ENCODE measurements around the gene MIER2.
"Not testable (repeated sequence)": the region's sequence is repeated elsewhere in the genome, so short reads cannot be mapped to it uniquely, and the experiment has no call there.

Gene MIER2

GRCh38 chr19:289651-290371 lies 54.8 kb downstream of the MIER2 start:
- in situ Hi-C loops (cut with MboI; ENCODE audit: low sequenced_read_pairs), result no loop called here

GRCh38 chr19:288911-289310 lies 55.7 kb downstream of the MIER2 start:
- in situ Hi-C loops (cut with MboI; ENCODE audit: low sequenced_read_pairs), result no loop called here

GRCh38 chr19:287381-287871 lies 57.2 kb downstream of the MIER2 start:
- in situ Hi-C loops (cut with MboI; ENCODE audit: low sequenced_read_pairs), result no loop called here

DNA sequence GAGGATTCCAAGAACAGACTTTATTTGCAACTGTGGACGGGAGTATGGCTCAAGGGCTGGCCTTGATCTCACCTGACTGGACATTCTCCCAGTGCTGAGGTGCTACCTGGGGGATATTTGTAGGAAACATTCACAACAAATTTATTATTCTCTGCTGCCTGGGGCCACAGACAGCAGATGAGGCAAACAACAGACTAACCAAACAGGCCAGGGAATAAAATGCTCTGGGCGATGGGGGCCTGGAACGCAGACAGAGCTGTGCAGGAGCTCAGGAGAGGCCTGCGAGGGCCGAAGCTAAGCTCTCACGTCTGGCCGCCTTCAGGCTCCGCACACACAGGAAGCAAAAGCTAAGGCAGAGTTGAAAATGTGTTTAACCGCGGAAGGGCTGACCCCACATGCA lies 61.2 kb downstream of the MIER2 start:
- in situ Hi-C loops (cut with MboI; ENCODE audit: low sequenced_read_pairs), result no loop called here

DNA sequence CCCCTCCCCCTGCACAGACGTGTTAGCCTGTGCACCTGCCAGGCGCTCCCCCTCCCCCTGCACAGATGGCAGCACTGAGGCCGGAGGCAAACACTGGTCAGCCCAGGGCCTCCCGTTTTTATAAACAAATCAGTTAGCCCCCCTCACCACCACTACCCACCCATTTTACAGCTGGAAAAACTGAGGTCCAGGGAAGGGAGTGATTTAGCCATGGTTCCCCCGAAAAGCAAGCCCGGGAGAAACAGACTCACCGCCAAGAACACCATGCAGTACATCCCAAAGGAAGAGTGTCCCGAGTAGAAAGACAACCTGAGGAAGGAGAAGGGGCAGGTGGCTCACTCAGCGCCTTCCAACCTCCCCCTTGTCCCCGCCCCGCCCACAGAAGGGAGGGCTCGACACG lies 62.1 kb downstream of the MIER2 start:
- in situ Hi-C loops (cut with MboI; ENCODE audit: low sequenced_read_pairs), result no loop called here

GRCh38 chr19:281992-282391 lies 62.6 kb downstream of the MIER2 start:
- in situ Hi-C loops (cut with MboI; ENCODE audit: low sequenced_read_pairs), result no loop called here

DNA sequence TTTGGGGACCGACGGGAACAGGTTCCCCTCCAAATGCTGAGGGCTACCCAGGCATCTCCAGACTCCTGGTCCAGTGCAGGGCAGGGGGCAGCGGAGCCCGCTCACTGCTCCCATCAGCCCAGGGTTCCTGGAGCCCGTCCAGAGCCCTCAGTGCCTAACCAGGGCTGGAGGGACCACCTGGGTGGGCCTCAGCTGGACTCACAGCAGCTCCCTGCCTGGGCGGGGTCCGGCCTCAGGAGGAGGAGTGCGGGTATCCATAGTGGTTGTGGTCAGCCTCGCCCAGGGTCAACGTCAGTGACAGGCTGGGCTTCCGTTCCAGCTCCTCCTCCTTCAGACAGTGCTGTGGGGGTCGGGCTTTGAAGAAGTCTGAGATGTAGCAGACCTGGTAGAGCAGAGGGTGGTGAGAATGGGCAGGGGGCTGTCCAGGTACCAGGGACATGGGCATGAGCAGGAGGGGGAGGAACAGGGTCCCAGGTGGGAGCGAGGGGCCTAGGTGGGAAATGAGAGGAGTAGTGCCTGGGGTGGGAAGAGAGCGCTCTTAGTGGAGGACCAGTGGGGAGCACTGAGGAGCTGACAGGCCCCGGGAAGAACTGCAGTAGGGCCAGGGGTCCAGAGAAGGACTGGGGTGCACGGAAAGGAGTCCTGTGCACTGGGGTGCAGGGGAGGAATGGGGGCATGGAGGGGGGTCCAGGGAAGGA lies 63.3 kb downstream of the MIER2 start:
- in situ Hi-C loops (cut with MboI; ENCODE audit: low sequenced_read_pairs), result no loop called here

DNA sequence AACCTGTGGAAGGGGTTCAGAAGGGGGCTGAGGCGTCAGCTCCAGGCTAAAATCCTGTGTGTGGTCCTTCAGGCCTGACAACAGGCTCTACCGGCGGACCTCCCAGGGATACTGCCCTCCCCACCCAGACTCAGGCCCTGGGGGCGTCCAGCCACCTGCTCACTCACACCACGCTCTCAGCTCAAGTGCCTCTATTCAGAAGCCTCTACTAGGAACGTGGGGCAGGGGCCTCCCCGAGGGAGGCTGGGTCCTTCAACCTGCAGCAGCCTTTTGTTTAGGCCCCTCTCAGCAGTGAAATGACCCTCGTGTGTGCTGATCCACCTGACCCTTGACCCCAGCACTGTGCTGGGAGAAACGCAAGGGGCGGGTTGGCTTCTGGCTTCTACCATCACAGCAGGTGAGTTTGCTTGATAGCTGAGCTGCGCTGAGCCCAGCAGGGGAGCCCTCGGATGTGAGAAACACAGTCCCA lies 64.0 kb downstream of the MIER2 start:
- in situ Hi-C loops (cut with MboI; ENCODE audit: low sequenced_read_pairs), result no loop called here

GRCh38 chr19:279656-280055 lies 64.9 kb downstream of the MIER2 start:
- in situ Hi-C loops (cut with MboI; ENCODE audit: low sequenced_read_pairs), result no loop called here

DNA sequence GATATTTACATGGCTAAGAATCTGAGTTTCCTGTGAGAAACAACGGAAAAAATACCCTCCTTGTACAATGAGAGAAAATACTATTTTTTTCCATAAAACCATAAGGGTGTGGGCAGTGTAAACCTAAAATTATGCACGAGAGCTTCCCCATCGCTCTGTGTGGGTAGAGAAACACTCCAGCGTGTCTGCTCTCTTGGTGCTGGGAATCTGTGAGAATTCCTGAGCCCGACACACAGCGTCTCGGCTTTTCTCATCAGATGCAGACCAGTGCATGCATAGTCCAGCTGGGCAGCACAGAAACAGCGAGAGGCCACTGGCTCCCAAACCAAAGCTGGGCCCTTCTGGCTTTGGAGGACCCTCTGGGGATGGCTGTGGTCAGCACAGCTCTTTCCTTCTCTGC lies 65.4 kb downstream of the MIER2 start:
- in situ Hi-C loops (cut with MboI; ENCODE audit: low sequenced_read_pairs), result no loop called here

DNA sequence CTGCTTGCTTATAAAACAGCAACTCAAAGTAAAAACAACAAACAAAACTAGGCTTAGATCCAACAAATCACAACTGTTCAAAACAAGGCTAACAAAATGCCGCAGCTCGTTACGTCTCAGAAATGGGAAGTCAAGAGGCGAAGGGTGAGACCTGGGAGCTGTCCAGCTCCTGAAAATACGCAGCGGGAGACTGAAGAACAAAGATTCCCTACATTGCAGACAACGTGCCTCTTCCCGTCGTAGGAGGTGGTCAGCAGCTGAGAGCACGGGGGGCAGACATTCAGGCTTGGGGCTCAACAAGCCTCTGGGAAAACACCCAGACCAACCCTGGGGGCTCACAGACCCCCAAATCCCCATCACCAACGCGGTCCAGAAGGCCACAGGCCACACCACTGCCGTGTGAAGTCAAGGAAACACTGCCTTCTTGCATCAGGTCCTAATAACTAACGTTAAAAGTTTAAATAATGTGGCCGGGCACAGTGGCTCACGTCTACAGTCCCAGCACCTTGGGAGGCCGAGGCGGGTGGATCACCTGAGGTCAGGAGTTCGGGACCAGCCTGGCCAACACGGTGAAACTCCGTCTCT lies 66.9 kb downstream of the MIER2 start:
- in situ Hi-C loops (cut with MboI; ENCODE audit: low sequenced_read_pairs), result no loop called here

DNA sequence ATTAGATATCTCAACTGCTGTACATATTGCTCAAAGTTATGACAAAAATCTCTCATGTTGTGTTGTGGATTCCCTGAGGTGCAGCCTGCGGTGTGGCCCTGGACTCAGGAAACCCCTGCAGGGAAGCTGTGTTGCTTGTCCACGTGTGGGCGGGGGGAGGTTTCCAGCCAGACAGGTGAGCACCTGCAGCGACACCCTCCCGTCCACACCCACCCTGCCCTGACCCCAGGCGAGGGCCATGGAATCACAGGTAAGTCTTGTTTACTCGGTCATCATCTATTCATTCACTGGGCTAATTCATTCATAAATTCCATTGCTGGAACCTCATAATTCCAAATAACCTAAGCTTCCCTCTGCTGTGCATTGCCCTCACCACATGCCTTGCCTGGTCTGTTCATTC lies 67.5 kb downstream of the MIER2 start:
- in situ Hi-C loops (cut with MboI; ENCODE audit: low sequenced_read_pairs), result no loop called here

- in situ Hi-C loops (cut with MboI; ENCODE audit: low sequenced_read_pairs), result no loop called here
Observed at GRCh38 chr19:275958-276646, 68.5 kb downstream of the MIER2 start.

GRCh38 chr19:275000-275399 lies 69.6 kb downstream of the MIER2 start:
- in situ Hi-C loops (cut with MboI; ENCODE audit: low sequenced_read_pairs), result no loop called here

GRCh38 chr19:273393-273792 lies 71.2 kb downstream of the MIER2 start:
- in situ Hi-C loops (cut with MboI; ENCODE audit: low sequenced_read_pairs), result no loop called here

DNA sequence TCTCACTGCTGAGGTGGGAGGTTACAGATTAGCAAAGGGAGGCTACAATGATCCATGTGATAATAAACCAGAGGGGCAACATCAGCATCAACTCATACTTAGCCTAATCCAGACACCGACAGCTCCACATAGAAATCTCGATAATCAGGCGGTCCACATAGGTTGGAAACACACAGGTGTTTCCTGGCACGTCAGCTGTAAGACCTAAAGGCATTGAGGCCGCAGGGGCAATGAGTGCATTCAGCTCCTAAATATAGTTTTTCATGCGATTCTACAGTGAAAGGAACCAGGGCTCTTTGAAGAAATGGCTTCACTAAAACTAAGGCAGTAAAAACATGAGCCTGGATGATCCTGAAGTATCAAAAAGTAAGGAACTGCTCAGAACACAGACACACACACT lies 72.7 kb downstream of the MIER2 start:
- in situ Hi-C loops (cut with MboI; ENCODE audit: low sequenced_read_pairs), result no loop called here

GRCh38 chr19:270766-271318 lies 73.8 kb downstream of the MIER2 start:
- in situ Hi-C loops (cut with MboI; ENCODE audit: low sequenced_read_pairs), result not testable (repeated sequence)

DNA sequence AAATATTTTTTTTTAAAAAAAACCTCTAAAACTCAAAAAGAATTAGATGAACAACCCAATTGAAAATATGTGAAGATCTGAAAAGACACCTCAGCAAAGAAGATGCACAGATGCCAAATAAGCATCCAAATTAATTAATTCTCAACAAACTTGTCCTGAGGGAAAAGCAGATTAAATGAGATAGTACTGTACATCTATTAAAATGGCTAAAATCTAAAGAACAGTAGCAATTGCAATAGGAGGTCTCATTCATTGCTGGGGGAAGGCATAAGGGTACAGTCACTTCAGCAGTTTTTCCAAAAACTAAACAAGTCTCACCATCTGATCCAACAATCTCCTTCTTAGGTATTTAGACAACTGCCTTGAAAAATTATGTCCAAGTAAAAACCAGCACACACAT lies 75.4 kb downstream of the MIER2 start:
- in situ Hi-C loops (cut with MboI; ENCODE audit: low sequenced_read_pairs), result no loop called here

DNA sequence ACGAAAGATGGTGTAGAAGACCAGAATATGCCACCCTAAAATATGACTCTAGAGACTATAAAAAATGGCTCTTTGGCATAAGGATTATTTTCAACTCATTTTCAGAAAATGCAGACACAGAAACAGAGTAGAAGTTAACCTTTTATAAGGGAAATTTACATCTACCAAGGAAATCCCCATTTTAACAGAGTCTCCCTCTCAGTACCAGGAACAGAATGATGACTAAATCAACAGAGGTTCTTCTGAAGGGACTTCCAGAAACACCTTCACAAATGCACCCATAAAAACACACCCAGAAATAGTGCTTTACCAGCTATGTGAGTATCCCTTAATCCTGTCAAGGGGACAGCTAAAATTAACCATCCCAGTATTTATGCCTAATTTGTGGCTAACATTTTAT lies 82.5 kb downstream of the MIER2 start:
- in situ Hi-C loops (cut with MboI; ENCODE audit: low sequenced_read_pairs), result no loop called here

GRCh38 chr19:256804-257203 lies 87.8 kb downstream of the MIER2 start:
- in situ Hi-C loops (cut with MboI; ENCODE audit: low sequenced_read_pairs), result not testable (repeated sequence)

All from HL-60/S4 treated with phorbol 12-myristate 13-acetate at 8.2 ng/mL for 4 days and 3 days (cell line).